Stimulated activated CD8-positive, alpha-beta memory T cell treated with anti-CD3 and anti-CD28 coated beads, Interleukin-2, amount 100 ng/mL, for 1 hour (primary cell): ENCODE data around the gene OR11H6.
"Not testable (repeated sequence)": the region's sequence is repeated elsewhere in the genome, so short reads cannot be mapped to it uniquely, and the experiment has no call there.

ENCODE experiments used
- DNase-seq, 2 donors: peaks; one replicate each; pipeline ENCODE4 v3.0.0-alpha.2; 2020; ENCODE audit warnings: low read depth in 2 of 2

Gene OR11H6

GRCh38 chr14:20262642-20263128 is 39.2 kb downstream of the OR11H6 start:
- no peak for DNase-seq

- DNase-seq = not testable (repeated sequence)
These were observed 40.9 kb downstream of the OR11H6 start for GRCh38 chr14:20264361-20264760.

- no peak for DNase-seq
These were observed 50.6 kb downstream of the OR11H6 start for GRCh38 chr14:20274062-20274461.
